ENCODE measurements around the gene TMEM19.
"Not testable (repeated sequence)": the region's sequence is repeated elsewhere in the genome, so short reads cannot be mapped to it uniquely, and the experiment has no call there.

Gene TMEM19

DNA sequence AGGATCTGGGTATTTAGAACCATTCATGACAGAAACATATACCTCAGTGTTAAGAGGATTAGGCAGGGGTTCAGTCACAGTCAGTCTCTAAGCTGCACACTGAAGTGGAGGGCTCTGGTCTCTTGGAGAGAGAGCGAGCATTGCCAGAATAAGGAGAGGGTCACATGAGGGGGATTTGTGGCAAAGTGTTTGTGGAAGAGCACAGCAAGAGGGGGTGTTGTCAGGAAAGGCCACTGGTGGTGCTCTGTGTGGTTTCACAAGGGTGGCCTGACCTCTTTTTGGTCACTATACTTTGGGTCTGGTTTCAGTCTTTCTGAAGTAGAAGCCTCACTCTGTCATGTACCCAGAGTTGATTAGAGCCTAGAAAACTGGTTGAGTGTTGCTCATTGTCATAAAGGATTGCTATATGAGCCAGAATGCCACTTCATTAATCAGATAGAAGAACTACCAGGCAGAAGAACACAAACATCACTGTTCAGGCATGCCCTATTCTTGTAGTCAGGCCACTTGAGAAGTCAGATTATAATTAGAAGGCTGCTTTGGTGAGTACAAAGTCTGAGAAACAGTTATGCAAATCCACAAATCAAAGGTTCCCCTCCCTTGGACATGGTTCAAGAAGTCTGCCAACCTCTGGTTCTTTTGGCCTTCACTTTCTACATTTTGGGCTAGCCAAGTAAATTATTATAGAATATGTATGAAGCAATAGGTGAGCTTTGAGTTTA, 8.4 kb downstream of the TMEM19 start:
- H3K9me3 ChIP-seq (replicated peaks in 1 of 11) = 0 out of 22 replicates have a peak, but pooled peaks cover 0 to 3% (median 0%) of the 10 kb centered on the region in 11 experiments
- no peaks in the 10 kb centered on the region for H3K27me3 ChIP-seq
- TF ChIP-seq Cebpa-rat (IDR thresholded peaks at IDR 0.05) = no peak
- H3K9ac ChIP-seq = peak overlapping the region in 1 of 11 experiments; percentile 6; a peak in 1 of 22 replicates
- H3K4me2 ChIP-seq = peak overlapping the region in 8 of 11 experiments; percentile 20 to 72 (median 56); a peak in 15 of 22 replicates
- peak overlapping the region in 2 of 11 experiments; percentile 5 to 22; a peak in 2 of 22 replicates for H3K27ac ChIP-seq
- no peaks in the 10 kb centered on the region for H4K20me1 ChIP-seq
- H3K4me3 ChIP-seq = no peak overlapping the region
- H3K36me3 ChIP-seq = peaks cover 31 to 65% (median 45%) of the 10 kb centered on the region in 11 experiments
- peaks cover 4 to 26% (median 20%) of the 10 kb centered on the region in 10 experiments; a peak in 18 of 20 replicates for H3K4me1 ChIP-seq

DNA sequence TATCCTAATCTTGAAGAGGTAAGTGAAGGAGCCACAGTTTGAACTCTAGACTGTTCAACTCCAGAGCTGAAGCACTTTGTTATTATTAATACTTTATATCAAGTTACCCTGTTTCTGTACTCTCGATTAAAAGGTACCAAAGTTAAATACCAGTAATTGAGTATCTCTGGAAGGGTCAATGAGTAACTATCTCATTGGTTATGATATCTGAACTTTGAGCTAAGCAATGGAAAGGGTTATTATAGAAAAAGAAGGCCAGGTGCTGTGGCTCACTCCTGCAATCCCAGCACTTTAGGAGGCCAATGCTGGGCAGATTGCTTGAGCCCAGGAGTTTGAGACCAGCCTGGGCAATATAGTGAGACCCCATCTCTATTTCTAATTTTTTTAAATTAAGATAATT, 9.9 kb downstream of the TMEM19 start:
- Histone ChIP-seq H3K36me3 (peaks cover 43 to 71% (median 51%) of the 10 kb centered on the region in 11 experiments), H3K9me3 (replicated peaks in 1 of 11) (0 out of 22 replicates have a peak, but pooled peaks cover 0 to 3% (median 0%) of the 10 kb centered on the region in 11 experiments), H3K4me3 (no peak overlapping the region), H3K4me2 (no peak overlapping the region), H4K20me1 (no peaks in the 10 kb centered on the region), H3K9ac (no peak overlapping the region), H3K27me3 (no peaks in the 10 kb centered on the region), H3K27ac (no peak overlapping the region), H3K4me1 (peaks cover 0 to 25% (median 20%) of the 10 kb centered on the region in 10 experiments; a peak in 15 of 20 replicates)
- no peak for TF ChIP-seq Cebpa-rat (IDR thresholded peaks at IDR 0.05)

DNA sequence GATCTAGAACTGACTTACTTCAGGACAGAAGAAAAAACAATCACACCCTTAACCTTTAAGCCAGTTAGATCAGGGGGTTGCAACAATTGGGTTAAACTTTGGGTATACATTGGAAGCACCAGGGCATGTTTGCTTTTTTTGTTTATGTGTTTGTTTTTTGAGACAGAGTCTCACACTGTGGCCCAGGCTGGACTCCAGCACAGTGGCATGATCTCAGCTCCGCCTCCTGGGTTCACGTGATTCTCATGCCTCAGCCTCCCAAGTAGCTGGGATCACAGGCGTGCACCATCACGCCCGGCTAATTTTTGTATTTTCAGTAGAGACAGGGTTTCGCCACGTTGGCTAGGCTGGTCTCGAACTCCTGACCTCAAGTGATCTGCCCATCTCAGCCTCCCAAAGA, 16.3 kb downstream of the TMEM19 start:
- H3K27ac ChIP-seq = not testable (repeated sequence)
- H3K36me3 ChIP-seq = peaks cover 46 to 86% (median 70%) of the 10 kb centered on the region in 11 experiments

DNA sequence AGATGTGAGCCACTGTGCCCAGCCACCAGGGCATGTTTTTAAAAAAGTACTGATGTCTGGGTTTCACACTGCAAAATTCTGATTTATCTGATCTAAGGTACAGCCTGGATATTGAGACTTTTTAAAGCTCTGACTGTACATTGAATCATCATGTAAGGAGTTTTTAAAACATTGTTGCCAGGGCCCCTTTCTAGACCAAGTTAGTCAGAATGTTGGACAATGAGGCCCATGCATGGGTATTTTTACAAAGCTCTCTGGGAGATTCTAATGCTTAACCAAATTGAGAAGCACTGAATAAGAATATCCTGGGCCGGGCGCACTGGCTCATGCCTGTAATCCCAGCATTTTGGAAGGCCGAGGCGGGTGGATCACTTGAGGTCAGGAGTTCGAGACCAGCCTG, 16.7 kb downstream of the TMEM19 start:
- no peak for TF ChIP-seq Cebpa-rat (IDR thresholded peaks at IDR 0.05)

More for the DNA sequence above, 16.3 kb downstream of the TMEM19 start:
- not testable (repeated sequence) for H3K4me1 ChIP-seq; H3K4me3 ChIP-seq; H3K4me2 ChIP-seq; H4K20me1 ChIP-seq; H3K9me3 ChIP-seq (replicated peaks in 1 of 11); H3K9ac ChIP-seq; H3K27me3 ChIP-seq

DNA sequence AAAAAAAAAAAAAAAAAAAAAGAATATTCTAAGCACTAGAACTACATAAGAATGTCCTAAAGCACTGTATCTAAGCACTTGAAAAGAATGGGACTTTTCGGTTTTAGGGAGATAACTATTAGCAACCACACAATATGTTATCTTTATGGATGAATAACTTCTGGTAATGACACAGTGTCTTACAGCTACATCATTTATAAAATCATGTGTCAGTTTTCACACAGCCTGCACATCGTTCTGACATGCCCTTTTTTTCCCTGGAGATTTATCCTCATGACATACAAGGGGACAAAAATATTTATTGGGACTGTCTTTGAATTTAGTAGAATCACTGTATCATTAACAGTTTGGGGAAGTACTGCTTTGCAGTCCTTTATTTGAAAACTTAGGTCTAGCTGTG, 17.3 kb downstream of the TMEM19 start:
- Histone ChIP-seq H3K27ac (no peak overlapping the region), H3K9ac (no peak overlapping the region), H3K4me2 (no peak overlapping the region), H4K20me1 (no peaks in the 10 kb centered on the region), H3K4me1 (peaks cover 0 to 6% (median 0%) of the 10 kb centered on the region in 10 experiments; a peak in 1 of 20 replicates), H3K9me3 (replicated peaks in 1 of 11) (no peaks in the 10 kb centered on the region), H3K27me3 (no peaks in the 10 kb centered on the region), H3K36me3 (peaks cover 39 to 79% (median 60%) of the 10 kb centered on the region in 11 experiments), H3K4me3 (no peak overlapping the region)
- TF ChIP-seq Cebpa-rat (IDR thresholded peaks at IDR 0.05) = no peak

More for the DNA sequence above, 16.7 kb downstream of the TMEM19 start:
- Histone ChIP-seq H3K9ac (no peak overlapping the region), H3K27ac (no peak overlapping the region), H3K27me3 (no peaks in the 10 kb centered on the region), H3K4me2 (no peak overlapping the region), H3K4me1 (peaks cover 0 to 6% (median 0%) of the 10 kb centered on the region in 10 experiments; a peak in 1 of 20 replicates), H4K20me1 (no peaks in the 10 kb centered on the region), H3K9me3 (replicated peaks in 1 of 11) (no peaks in the 10 kb centered on the region), H3K36me3 (peaks cover 46 to 85% (median 67%) of the 10 kb centered on the region in 11 experiments), H3K4me3 (no peak overlapping the region)

DNA sequence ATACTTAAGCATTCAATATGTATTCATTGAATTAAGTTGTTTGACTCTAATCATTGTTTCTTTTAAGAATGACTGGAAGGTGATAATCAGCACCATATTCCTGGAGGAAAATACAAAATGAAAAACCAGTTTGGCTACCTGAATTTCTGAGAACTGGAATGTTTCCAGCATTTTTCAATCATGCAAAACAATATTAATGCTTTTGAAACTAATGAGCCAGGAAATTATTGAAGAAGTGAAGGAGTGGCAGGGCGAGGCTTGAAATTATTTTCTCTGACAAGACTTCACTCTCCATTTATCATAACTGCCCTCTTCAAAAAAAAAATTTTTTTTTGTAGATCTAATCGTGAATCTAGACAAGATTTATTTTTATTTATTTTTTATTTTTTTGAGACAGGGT, 19.0 kb downstream of the TMEM19 start:
- Histone ChIP-seq H3K4me1 (peaks cover 0 to 6% (median 0%) of the 10 kb centered on the region in 10 experiments; a peak in 1 of 20 replicates), H3K9ac (no peak overlapping the region), H3K9me3 (replicated peaks in 1 of 11) (no peaks in the 10 kb centered on the region), H3K27me3 (no peaks in the 10 kb centered on the region), H3K27ac (no peak overlapping the region), H3K36me3 (peaks cover 22 to 62% (median 44%) of the 10 kb centered on the region in 11 experiments), H3K4me2 (no peak overlapping the region), H4K20me1 (no peaks in the 10 kb centered on the region), H3K4me3 (no peak overlapping the region)
- TF ChIP-seq Cebpa-rat (IDR thresholded peaks at IDR 0.05) = no peak

DNA sequence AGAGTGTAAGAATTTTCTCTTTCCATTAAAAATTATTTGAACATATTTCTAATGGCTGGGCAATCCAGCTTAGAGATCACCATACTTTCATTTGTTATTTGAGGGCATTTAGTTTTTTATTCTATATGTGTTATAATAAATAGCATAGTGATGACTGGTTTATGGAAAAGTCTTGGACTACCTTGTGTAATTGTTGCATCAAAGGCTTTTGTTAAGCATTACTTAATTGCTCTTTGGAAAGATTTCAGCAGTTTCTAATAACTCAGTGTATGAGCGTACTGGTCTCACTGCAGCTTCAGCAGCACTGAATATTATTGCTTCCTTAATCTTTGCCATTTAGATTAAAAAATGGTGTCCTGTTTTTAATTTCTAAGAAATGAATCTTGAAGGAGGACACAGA, 22.8 kb downstream of the TMEM19 start:
- H3K9ac ChIP-seq = no peak overlapping the region
- no peaks in the 10 kb centered on the region for H4K20me1 ChIP-seq
- no peaks in the 10 kb centered on the region for H3K27me3 ChIP-seq
- no peaks in the 10 kb centered on the region; a peak in 1 of 20 replicates for H3K4me1 ChIP-seq
- TF ChIP-seq Cebpa-rat (IDR thresholded peaks at IDR 0.05) = no peak
- H3K4me3 ChIP-seq = no peak overlapping the region
- peaks cover 5 to 32% (median 18%) of the 10 kb centered on the region in 11 experiments; a peak in 15 of 22 replicates for H3K36me3 ChIP-seq
- peaks cover 7 to 28% (median 12%) of the 10 kb centered on the region in 11 experiments; a peak in 20 of 22 replicates for H3K9me3 ChIP-seq (replicated peaks in 1 of 11)
- no peak overlapping the region for H3K27ac ChIP-seq
- H3K4me2 ChIP-seq = no peak overlapping the region

DNA sequence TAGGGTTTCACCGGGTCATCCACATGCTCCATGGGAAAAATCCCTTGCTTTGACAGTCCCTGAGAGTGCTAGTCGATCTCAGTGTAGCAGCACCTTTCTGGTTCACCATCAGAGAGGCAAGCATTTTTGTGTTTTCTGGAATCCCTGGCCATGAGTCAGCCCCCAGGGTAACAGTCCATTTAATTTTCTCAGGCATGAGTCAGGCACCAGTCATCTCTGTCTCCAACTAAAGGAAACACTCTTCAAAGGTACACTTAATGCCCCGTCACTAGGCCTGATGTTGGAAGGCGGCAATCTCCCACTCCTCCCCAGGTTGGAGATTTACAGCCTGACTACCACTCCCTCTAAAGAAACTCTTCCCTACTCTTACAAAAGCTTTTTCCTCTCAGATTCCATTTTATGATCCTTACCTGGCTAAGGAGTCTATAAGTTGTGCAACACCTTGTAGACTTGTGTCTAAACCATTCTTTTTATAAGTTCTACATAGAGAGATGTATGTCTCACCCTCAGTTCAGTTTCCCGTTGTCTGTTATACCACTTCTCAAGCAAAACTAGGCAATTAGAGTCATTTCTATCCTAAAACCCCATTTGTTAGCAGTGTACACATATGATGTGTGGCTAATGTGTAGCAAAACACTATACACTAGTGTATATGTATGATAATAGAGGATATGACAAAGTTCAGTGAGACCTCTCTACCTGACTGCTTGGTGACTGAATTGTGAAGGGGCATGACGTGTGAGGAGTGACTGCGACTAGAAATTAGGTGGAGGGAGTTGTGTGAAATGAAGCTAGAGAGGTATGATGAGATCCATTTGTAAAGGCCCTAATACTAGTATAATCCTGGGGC, 24.6 kb downstream of the TMEM19 start:
- Histone ChIP-seq H3K9ac (no peak overlapping the region), H3K9me3 (replicated peaks in 1 of 11) (peaks cover 12 to 45% (median 18%) of the 10 kb centered on the region in 11 experiments), H3K36me3 (peaks cover 0 to 14% (median 8%) of the 10 kb centered on the region in 11 experiments; a peak in 12 of 22 replicates), H3K4me1 (no peaks in the 10 kb centered on the region), H3K27me3 (no peaks in the 10 kb centered on the region), H4K20me1 (no peaks in the 10 kb centered on the region), H3K4me3 (no peak overlapping the region), H3K27ac (no peak overlapping the region), H3K4me2 (no peak overlapping the region)
- no peak for TF ChIP-seq Cebpa-rat (IDR thresholded peaks at IDR 0.05)

DNA sequence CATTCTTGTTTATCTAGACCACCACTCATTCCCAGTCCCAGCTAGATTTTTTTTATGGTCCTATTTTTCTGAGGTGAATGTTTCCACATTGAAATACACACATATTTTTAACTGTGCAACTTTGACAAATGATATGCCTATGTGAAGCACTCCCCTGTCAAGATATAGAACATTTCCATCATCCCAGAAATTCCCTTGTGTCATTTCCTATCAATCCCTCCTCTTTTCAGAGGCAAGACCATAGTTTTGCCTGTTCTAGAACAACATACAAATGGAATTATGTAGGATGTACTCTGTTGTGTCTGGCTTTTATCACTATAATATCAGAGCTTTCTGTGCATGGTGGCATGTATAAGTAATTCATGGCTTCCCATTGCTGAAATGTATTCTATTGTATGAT, 32.7 kb downstream of the TMEM19 start:
- no peak for TF ChIP-seq Cebpa-rat (IDR thresholded peaks at IDR 0.05)
- Histone ChIP-seq H3K4me1 (no peaks in the 10 kb centered on the region), H3K9me3 (replicated peaks in 1 of 11) (peaks cover 4 to 18% (median 8%) of the 10 kb centered on the region in 11 experiments; a peak in 18 of 22 replicates), H3K36me3 (no peaks in the 10 kb centered on the region), H3K27ac (no peak overlapping the region), H4K20me1 (no peaks in the 10 kb centered on the region), H3K27me3 (no peaks in the 10 kb centered on the region), H3K9ac (no peak overlapping the region), H3K4me3 (no peak overlapping the region), H3K4me2 (no peak overlapping the region)

Measured in BLaER1 treated with 17β-estradiol and CSF1 and Interleukin-3, amounts not matched to agents 10 nM and 100 nM (cell line).